Gastrocnemius medialis (tissue), 4 donors: Measurements from ENCODE around the gene CYP4V2. TPM values are rescaled to one million over a fixed set of nuclear protein-coding genes. Genes with fewer than 3 reads are reported as not detected.

Experiments used
- ATAC-seq, 2 donors: fragments of 150-250 bp; one replicate each; pipeline ENCODE4 v1.9.1; 2016
- DNase-seq, 2 donors: peaks; one replicate each; pipeline ENCODE4 v3.0.0-alpha.2; 2019
- H3K27ac ChIP-seq, 4 donors: fragments of 200-600 bp; sonication (generic); 1 replicate in 1 of 4; 2 replicates in 3 of 4; pipeline ENCODE4 v1.5.1; 2016 to 2018; ENCODE audit warnings: mild to moderate bottlenecking in 2 of 4, moderate library complexity in 1 of 4
- H3K27me3 ChIP-seq, 3 donors: fragments of 200-600 bp; sonication (generic) in 2 of 3; 1 replicate in 1 of 3; 2 replicates in 2 of 3; pipeline versions ENCODE4 v1.5.1 to v1.6.0; 2016 to 2019; ENCODE audit warnings: mild to moderate bottlenecking in 1 of 3, moderate library complexity in 1 of 3
- H3K36me3 ChIP-seq, 2 donors: fragments of 200-600 bp; sonication (generic) in 1 of 2; one replicate each; pipeline ENCODE4 v1.5.1; 2017 to 2018
- H3K4me1 ChIP-seq, 2 donors: fragments of 200-600 bp; sonication (generic) in 1 of 2; one replicate each; pipeline ENCODE4 v1.5.1; 2016 to 2017; ENCODE audit warnings: mild to moderate bottlenecking in 2 of 2
- H3K4me3 ChIP-seq, 4 donors: fragments of 200-600 bp; sonication (generic) in 3 of 4; 1 replicate in 1 of 4; 2 replicates in 3 of 4; pipeline ENCODE4 v1.5.1; 2016 to 2019; ENCODE audit warnings: mild to moderate bottlenecking in 2 of 4
- H3K9me3 ChIP-seq, 3 donors: fragments of 200-600 bp; sonication (generic) in 2 of 3; 1 replicate in 1 of 3; 2 replicates in 2 of 3; pipeline ENCODE4 v1.5.1; 2016 to 2019
- POLR2A ChIP-seq, 2 donors: fragments of 450-650 bp; IDR thresholded peaks; one replicate each; pipeline ENCODE4 v1.6.1; 2017; ENCODE audit warnings: antibody characterized with exemption in 2 of 2, mild to moderate bottlenecking in 2 of 2, moderate library complexity in 2 of 2
- in situ Hi-C, 4 donors: fragments of 200-750 bp; cut with MboI; loops; one replicate each; pipeline versions ENCODE4 v1.15.0 to v1.8.0; 2017; ENCODE audit warnings: low sequenced_read_pairs in 4 of 4
- intact Hi-C: fragments of 100-400 bp; cut with DNase I; formaldehyde crosslinking; loops from one replicate; pipeline ENCODE4 v1.15.1; 2023; ENCODE audit warnings: low total_unique reads
- total RNA-seq, 4 donors: library from RNA; depleted of rRNA; stranded (reverse); fragments of >200 nt; gene quantifications; one replicate each; pipeline versions ENCODE4 v1.1.0 to v1.2.3, GENCODE V29; 2016
- TF ChIP-seq, protein P1 (sequence below), 5 experiments: fragments of 450-650 bp in 3 of 5; fragments of 200-600 bp in 2 of 5; sonication (generic) in 2 of 5; IDR thresholded peaks in 4 of 5; conservative IDR thresholded peaks in 1 of 5; 1 replicate in 4 of 5; 2 replicates in 1 of 5; pipeline ENCODE4 v1.5.1; 2016 to 2019; ENCODE audit warnings: antibody characterized with exemption in 5 of 5, mild to moderate bottlenecking in 3 of 5, moderate library complexity in 3 of 5

Gene CYP4V2
- total RNA-seq, 4 donors from 2014 or later = 2.9 to 11.0 (median 6.1) TPM

DNA sequence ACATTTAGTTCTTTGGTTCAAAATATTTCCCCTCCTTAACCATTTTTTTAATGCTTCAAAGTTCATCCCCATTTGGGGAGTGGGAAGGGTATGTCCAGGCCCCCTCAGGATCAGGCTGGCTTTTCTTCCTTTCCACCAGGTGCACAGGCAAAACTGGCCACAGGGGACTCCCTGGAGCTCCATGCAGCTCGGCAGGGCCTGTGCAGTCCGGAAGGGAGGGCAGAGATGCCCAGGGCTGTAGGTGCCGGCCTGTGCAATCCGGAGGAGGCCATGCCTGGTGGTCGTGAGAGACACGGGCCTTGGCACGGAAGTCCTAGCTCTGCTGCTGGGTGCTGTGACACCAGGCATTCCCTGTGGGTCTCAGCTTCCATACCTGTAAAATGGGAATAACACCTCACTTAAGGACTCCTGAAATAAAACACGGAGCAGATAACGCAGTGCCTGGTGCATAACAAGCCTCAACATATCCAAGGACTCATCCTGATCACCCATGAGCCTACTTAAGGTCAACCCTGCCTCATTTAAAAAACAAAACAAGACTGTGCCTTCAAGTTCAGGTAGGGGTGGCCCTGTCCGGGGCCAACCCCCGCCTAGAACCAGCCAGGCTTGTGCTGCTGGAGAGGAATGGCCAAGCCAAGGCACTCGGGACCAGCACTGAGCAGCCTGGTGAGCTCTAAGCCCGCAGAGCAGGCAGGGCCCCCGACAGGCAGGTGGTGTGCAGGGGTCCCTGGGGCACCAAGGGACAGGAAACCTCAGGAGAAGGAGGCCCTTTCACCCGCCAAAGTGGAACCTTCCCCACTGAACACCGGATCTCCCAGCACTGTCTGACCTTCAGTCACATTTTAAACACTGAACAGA is 21.2 kb upstream of the CYP4V2 start:
- DNase-seq (no peak), ATAC-seq (no peak)
- in situ Hi-C loops = no loop called here
- no peak for TF ChIP-seq POLR2A (IDR thresholded peaks at IDR 0.05)
- TF ChIP-seq, protein P1, sequence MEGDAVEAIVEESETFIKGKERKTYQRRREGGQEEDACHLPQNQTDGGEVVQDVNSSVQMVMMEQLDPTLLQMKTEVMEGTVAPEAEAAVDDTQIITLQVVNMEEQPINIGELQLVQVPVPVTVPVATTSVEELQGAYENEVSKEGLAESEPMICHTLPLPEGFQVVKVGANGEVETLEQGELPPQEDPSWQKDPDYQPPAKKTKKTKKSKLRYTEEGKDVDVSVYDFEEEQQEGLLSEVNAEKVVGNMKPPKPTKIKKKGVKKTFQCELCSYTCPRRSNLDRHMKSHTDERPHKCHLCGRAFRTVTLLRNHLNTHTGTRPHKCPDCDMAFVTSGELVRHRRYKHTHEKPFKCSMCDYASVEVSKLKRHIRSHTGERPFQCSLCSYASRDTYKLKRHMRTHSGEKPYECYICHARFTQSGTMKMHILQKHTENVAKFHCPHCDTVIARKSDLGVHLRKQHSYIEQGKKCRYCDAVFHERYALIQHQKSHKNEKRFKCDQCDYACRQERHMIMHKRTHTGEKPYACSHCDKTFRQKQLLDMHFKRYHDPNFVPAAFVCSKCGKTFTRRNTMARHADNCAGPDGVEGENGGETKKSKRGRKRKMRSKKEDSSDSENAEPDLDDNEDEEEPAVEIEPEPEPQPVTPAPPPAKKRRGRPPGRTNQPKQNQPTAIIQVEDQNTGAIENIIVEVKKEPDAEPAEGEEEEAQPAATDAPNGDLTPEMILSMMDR (IDR thresholded peaks at IDR 0.05 in 4 of 5, conservative IDR thresholded peaks at IDR 0.05 in 1 of 5) = no peak
- Histone ChIP-seq H3K9me3 (no peaks in the 10 kb centered on the region), H3K4me1 (no peaks in the 10 kb centered on the region), H3K36me3 (no peaks in the 10 kb centered on the region), H3K4me3 (no peak overlapping the region), H3K27ac (no peak overlapping the region), H3K27me3 (no peaks in the 10 kb centered on the region)
- intact Hi-C loops = no loop called here

DNA sequence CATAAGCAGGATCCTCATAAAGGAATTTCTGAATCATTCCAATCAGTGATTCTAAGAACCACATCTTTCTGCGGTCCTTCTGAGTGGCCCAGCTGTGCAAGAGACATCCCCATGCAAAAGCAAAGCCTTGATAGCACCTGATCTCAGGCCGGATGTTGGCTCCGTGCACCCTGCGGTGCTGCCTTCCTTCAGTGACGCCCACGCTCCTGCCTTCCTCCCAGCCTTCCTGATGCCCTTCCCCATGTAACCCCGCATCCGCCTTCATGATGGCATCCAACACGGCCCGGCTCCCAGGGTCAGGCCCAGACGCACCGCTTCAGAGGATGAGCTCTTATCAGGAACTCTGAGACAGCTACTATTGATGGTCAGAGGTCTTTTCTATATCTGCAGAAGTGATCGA is 20.4 kb upstream of the CYP4V2 start:
- TF ChIP-seq, protein P1 (IDR thresholded peaks at IDR 0.05 in 4 of 5, conservative IDR thresholded peaks at IDR 0.05 in 1 of 5) = no peak
- TF ChIP-seq POLR2A (IDR thresholded peaks at IDR 0.05) = no peak
- H3K36me3 ChIP-seq = no peaks in the 10 kb centered on the region
- no peak overlapping the region for H3K27ac ChIP-seq
- no peak for DNase-seq
- no peaks in the 10 kb centered on the region for H3K9me3 ChIP-seq
- no peaks in the 10 kb centered on the region for H3K27me3 ChIP-seq
- in situ Hi-C loops = no loop called here
- no peak for ATAC-seq
- H3K4me3 ChIP-seq = no peak overlapping the region
- no peaks in the 10 kb centered on the region for H3K4me1 ChIP-seq
- intact Hi-C loops = no loop called here

DNA sequence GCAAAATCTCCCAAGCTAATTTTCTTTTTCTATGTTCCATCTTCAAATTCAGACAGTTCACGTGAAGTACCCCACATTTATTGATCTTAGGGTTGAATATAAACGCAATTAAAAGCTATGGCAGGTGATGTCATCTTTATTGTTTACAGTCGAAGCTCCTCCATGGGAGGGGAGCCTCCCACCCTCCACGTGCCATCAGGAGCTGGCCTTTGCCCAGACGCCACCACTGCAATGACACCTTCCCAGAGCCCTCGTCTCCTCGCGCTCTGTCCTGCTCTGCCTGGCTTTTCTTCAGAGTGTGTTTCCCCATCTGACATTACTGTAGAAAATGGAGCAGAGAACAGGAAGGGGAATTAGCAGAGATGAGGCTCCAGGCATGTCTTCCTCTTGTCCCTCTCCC is 18.8 kb upstream of the CYP4V2 start:
- Histone ChIP-seq H3K9me3 (no peaks in the 10 kb centered on the region), H3K4me1 (no peaks in the 10 kb centered on the region), H3K27ac (no peak overlapping the region), H3K36me3 (no peaks in the 10 kb centered on the region), H3K4me3 (no peak overlapping the region), H3K27me3 (no peaks in the 10 kb centered on the region)
- DNase-seq (no peak), ATAC-seq (no peak)
- intact Hi-C loops = no loop called here
- in situ Hi-C loops = no loop called here
- TF ChIP-seq, protein P1 (IDR thresholded peaks at IDR 0.05 in 4 of 5, conservative IDR thresholded peaks at IDR 0.05 in 1 of 5) = no peak
- no peak for TF ChIP-seq POLR2A (IDR thresholded peaks at IDR 0.05)

DNA sequence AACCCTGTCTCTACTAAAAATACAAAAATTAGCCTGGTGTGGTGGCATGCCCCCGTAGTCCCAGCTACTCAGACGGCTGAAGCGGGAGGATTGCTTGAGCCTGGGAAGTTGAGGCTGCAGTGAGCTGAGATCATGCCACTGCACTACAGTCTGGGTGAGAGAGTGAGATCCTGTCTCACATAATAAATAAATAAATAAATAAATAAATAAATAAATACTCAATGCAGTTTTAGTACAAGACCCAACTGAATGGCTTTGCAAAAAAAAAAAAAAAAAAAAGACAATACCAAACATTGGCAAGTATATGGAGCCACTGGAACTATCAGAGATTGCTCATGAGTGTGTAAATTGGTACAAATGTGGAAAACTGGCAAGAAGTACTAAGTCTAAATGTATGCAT is 3.3 kb upstream of the CYP4V2 start:
- intact Hi-C loops = no loop called here
- Histone ChIP-seq H3K27me3 (no peaks in the 10 kb centered on the region), H3K27ac (no peak overlapping the region), H3K4me1 (peaks cover 15% of the 10 kb centered on the region in 2 donors), H3K36me3 (no peaks in the 10 kb centered on the region), H3K9me3 (no peaks in the 10 kb centered on the region), H3K4me3 (no peak overlapping the region)
- in situ Hi-C loops = no loop called here
- no peak for ATAC-seq
- DNase-seq = no peak
- TF ChIP-seq POLR2A (IDR thresholded peaks at IDR 0.05) = no peak
- TF ChIP-seq, protein P1 (IDR thresholded peaks at IDR 0.05 in 4 of 5, conservative IDR thresholded peaks at IDR 0.05 in 1 of 5) = no peak
